ENCODE measurements around the gene PTCD2. TPM values are rescaled to one million over a fixed set of nuclear protein-coding genes. Genes with fewer than 3 reads are reported as not detected.
A peak's percentile ranks its signal among the peaks of the same experiment; 100 is the strongest.

Gene PTCD2, protein sequence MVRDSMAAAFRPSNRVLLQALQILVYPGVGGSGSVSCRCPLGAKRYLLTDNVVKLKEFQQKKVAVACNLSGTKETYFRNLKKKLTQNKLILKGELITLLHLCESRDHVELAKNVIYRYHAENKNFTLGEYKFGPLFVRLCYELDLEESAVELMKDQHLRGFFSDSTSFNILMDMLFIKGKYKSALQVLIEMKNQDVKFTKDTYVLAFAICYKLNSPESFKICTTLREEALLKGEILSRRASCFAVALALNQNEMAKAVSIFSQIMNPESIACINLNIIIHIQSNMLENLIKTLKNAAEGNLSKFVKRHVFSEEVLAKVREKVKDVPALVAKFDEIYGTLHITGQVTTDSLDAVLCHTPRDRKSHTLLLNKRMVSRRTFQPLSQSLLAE
- 7.2 TPM for total RNA-seq

- peak; percentile 96 for DNase-seq
These were observed at the start of gene PTCD2, which contains the start of gene MRPS27 for GRCh38 chr5:72319976-72320752. PTCD2 (plus strand) TSS chr5:72320373; CDS start chr5:72320383, 10 bp downstream. MRPS27 (minus strand) TSS chr5:72320240; CDS start chr5:72320221, 19 bp downstream.

GRCh38 chr5:72271702-72272101, 48.5 kb upstream of the PTCD2 start:
- peak; percentile 20 for DNase-seq

DNA sequence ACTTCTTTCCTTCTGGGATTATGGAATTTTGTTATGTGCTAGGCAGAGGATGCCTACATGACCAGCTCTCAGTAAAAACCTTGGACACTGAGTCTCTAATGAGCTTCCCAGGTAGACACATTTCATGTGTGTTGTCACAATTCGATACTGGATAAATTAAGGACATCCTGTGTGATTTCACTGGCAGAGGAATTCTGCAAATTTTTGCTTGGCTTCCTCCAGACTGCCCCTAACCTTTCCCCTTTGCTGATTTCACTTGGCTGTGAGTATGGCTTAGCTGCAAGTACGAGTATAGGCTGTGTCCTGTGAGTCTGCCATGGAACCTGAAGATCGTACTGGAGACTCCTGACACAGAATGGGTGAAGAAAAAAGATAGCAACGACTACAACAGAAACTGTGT, 47.8 kb upstream of the PTCD2 start:
- peak; percentile 5 for DNase-seq

- no peak for DNase-seq
These were observed 46.6 kb upstream of the PTCD2 start for GRCh38 chr5:72273547-72273946.

GRCh38 chr5:72276219-72276752, 43.9 kb upstream of the PTCD2 start:
- DNase-seq, result no peak

DNA sequence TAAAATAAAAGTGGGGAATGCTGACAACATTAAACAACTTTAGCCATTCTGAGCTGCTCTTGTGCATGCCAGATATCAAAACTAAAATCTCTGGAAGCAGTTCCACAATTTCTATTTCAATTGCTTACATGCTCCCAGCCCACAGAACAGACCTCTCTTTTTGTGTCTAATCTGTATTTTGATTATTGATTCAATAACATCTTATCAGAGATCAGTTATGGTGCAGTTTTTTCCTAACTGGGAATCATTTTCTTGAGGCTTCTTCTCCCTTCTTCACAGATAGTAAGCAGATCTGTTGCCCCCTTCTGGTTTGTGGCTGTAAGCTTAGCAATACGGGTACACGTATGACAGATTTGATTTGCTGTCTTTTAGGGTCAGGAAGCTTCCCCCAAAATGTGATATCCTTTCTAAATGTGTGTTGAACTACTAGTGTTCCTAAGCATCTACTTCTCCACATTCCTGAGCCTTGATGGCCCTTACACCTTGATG, 39.5 kb upstream of the PTCD2 start:
- DNase-seq, result peak; percentile 43

- no peak for DNase-seq
These were observed 38.8 kb upstream of the PTCD2 start for GRCh38 chr5:72281430-72281763.

DNA sequence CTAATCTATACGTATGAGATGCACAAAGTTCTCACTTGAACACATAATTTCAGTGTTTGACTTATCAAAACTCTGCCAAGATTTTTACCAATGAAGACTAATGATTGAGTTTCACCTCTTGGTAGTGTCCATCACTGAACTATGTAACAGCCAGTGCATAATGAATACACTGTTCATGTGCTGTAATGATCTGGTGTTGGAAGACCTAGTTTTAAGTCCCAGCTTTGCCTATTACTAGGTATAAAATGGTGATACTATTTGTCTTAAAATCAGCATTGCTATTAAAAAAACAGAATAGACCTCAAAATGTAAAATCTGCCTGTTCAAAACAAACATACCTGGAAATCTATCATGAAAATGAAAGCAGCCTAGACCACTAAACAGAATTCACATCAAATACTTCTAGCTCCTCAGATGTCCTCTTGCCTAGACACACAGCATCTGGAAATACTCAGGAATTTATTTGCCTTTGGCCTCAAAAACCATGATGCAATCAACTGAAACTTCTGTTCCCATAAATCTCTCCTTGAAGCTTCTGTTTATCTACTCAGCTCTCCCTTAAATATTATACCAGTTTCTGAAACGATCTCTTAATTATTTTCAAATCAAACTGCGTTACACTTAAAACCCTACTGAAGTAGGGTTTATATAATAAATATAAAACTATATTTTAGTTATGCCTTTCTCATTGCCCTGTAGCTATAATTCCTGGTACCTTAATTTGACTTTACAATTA, 38.2 kb upstream of the PTCD2 start:
- DNase-seq, result peak; percentile 85

DNA sequence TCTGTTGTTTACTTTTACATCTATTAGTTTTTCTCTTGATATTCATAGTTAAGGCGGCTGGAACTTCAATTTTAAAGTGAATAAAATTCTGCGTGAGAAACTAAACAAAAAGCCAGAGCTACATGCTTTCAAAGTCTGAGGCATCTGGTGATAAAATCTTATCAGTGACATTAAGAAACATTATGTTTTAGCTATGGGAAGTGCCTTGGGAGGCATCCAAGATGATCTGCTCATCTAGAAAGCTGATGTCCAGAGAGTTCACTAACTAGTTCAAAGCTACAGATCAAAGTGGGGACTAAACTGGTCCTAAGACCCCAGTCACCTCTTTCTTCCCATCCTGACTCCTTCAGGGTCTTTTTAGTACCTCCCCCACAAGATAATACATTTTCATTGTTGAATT, 37.3 kb upstream of the PTCD2 start:
- peak; percentile 29 for DNase-seq

DNA sequence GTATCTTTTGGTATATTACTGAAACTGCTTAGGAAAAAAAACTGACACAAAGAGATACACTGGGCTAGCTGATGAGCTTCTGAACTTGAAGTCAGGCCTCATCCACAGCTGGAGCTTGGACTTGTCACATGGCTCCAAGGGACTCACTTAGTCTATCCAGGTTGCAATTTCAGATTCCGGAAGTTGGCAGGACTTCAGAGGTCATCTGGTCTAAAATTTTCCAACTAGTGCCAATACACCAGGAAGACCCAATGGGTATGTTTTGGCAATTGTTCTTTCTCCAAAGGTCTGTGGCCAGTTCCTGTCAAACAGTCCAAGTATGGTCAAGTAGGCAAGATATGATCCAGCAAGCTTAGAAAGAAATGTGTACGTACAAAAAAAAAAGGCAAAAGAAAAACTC, 36.8 kb upstream of the PTCD2 start:
- DNase-seq, result no peak

GRCh38 chr5:72284559-72285423, 35.4 kb upstream of the PTCD2 start:
- no peak for DNase-seq

DNA sequence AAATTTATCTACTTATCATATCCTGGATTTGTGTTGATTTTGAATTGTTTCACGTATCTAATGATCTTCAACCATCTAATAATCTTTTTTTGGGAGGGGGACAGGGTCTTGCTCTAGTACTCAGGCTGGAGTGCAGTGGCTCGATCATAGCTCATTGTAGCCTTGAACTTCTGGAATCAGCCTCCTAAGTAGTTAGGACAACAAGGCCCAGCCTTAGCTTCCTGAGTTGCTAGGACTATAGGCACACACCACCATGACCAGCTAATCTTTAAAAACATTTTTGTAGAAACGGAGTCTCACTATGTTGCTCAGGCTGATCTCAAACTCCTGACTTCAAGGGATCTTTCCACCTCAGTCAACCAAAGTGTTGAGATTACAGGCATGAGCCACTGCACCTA, 34.8 kb upstream of the PTCD2 start:
- DNase-seq, result no peak

DNA sequence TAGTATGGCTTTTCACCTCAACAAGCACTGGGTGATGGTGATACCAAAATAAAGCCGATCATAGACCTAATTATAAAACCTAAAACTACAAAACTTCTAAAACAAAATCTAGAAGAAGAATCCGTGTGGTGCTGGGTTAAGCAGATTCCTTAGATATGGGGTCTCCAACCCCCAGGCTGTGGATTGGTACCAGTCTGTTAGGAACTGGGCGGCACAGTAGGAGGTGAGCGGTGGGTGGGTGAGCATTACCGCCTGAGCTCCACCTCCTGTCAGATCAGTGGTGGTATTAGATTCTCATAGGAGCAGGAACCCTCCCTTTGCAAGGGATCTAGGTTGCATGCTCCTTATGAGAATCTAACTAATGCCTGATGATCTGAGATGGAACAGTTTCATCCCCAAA, 33.4 kb upstream of the PTCD2 start:
- no peak for DNase-seq

DNA sequence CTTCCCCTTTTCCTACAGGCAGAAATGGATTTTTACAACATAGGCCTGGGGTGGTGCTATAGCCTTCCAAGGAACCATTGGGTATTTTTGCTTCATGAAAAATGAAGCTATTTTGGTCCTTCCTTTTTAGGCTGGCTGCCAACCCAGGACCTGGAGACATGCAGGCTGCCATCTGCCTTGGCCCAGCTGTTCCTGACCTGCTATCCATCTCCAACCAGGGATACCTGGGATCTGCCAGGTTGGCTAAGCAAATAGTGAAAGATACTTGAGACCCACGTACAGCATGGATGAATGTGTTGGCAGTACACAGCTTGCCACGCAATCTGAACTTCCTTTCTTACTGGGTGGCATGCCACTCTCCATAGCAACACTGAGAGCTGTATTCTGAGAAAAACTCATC, 31.2 kb upstream of the PTCD2 start:
- DNase-seq, result no peak

DNA sequence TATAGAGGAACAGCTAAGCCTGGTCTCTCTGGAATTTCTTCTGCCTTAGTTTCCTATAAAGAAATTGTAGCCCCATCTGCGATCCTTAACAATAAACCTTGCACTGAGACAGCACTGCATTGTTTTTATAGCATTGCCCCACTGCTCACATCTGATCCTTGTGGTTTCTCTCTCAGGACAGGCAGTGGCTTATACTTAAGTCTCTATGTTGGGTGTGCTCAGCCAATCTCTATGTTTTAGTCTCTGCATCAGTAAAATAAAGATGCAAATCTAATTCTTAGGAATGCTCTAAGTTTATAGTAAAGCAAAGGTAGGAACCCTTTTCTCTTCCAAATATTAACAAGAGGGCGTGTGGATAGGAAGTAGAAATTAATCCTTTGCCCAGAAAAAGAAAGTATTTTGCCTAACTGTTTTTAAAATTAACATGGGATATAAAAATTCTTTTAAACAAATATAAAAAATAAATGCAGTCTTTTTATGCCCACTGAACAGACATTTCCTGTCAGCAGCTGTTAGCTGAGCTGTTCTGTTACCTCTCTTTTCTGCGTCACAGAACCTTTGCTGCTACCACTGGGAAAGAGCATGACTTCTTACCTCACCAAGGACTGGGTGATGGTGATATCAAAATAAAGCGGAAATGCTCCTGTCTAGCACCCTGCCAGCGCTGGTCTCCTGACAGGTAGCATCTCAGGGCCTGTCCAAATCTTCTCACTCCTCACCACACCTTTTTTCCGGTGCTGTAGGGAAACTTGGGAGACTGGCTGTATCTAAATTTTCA, 29.6 kb upstream of the PTCD2 start:
- no peak for DNase-seq

- DNase-seq, result no peak
These were observed 28.6 kb upstream of the PTCD2 start for GRCh38 chr5:72291601-72292000.

- DNase-seq, result no peak
These were observed 27.8 kb upstream of the PTCD2 start for GRCh38 chr5:72292411-72292810.

- no peak for DNase-seq
These were observed 26.6 kb upstream of the PTCD2 start for GRCh38 chr5:72293495-72294055.

GRCh38 chr5:72294473-72294872, 25.7 kb upstream of the PTCD2 start:
- no peak for DNase-seq

DNA sequence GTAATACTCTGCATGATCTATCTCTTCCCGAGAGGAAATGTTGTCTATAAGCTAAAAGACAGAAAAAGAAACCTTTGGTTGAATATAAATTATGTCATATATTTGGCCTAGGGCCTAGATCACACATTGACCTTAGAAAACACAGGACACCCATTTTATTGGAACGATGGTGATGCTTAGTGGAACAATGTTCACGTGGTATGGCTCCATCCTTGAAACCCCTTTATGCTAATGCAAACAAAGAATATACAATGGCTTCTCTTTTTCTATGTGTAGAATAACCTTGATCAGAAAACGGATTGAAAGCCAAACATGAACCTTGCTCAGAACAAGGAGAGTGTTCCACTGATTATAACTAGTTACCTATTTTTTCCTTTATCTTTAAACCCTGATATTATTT, 24.6 kb upstream of the PTCD2 start:
- DNase-seq, result no peak

Data from skin of body (tissue), 2 donors.